Hepatic stellate cell (primary cell): Measurements from ENCODE around the gene NAPG.
"Not testable (repeated sequence)": the region's sequence is repeated elsewhere in the genome, so short reads cannot be mapped to it uniquely, and the experiment has no call there.

Source experiments
- DNase-seq: peaks from one replicate; pipeline ENCODE4 v3.0.0; 2011; ENCODE audit warnings: low spot score

NAPG gene

GRCh38 chr18:10525697-10526560 is at the start of gene NAPG:
Gene NAPG (plus strand): TSS chr18:10526027. CDS start chr18:10526103, 76 bp downstream.
- DNase-seq: peak; percentile 97

- DNase-seq: no peak
These were observed 49.5 kb upstream of the NAPG start for GRCh38 chr18:10476338-10476791.

- no peak for DNase-seq
These were observed 48.5 kb upstream of the NAPG start for GRCh38 chr18:10477121-10477862.

GRCh38 chr18:10477863-10478260 is 48.0 kb upstream of the NAPG start:
- DNase-seq: no peak

- no peak for DNase-seq
These were observed 44.0 kb upstream of the NAPG start for GRCh38 chr18:10481831-10482230.

GRCh38 chr18:10482363-10482984 is 43.4 kb upstream of the NAPG start:
- DNase-seq: no peak

- no peak for DNase-seq
These were observed 42.6 kb upstream of the NAPG start for GRCh38 chr18:10482985-10483949.

GRCh38 chr18:10485475-10485874 is 40.4 kb upstream of the NAPG start:
- no peak for DNase-seq

GRCh38 chr18:10486362-10486761 is 39.5 kb upstream of the NAPG start:
- no peak for DNase-seq

- DNase-seq: no peak
These were observed 38.7 kb upstream of the NAPG start for GRCh38 chr18:10487154-10487553.

- no peak for DNase-seq
These were observed 37.8 kb upstream of the NAPG start for GRCh38 chr18:10488017-10488416.

GRCh38 chr18:10490401-10491165 is 35.2 kb upstream of the NAPG start:
- DNase-seq: no peak

GRCh38 chr18:10495936-10496335 is 29.9 kb upstream of the NAPG start:
- no peak for DNase-seq

- no peak for DNase-seq
These were observed 28.5 kb upstream of the NAPG start for GRCh38 chr18:10497206-10497749.

- no peak for DNase-seq
These were observed 26.6 kb upstream of the NAPG start for GRCh38 chr18:10499230-10499629.

- DNase-seq: no peak
These were observed 25.8 kb upstream of the NAPG start for GRCh38 chr18:10500038-10500437.

- no peak for DNase-seq
These were observed 21.1 kb upstream of the NAPG start for GRCh38 chr18:10504723-10505122.

- DNase-seq: not testable (repeated sequence)
These were observed 19.9 kb upstream of the NAPG start for GRCh38 chr18:10505892-10506291.

GRCh38 chr18:10508591-10508990 is 17.2 kb upstream of the NAPG start:
- DNase-seq: no peak

GRCh38 chr18:10511236-10511635 is 14.6 kb upstream of the NAPG start:
- no peak for DNase-seq
